GM23338 (cell line): ENCODE data around the gene ALG14.
A peak's percentile ranks its signal among the peaks of the same experiment; 100 is the strongest.

ENCODE experiments used
- CREB1 ChIP-seq: fragments of 250-450 bp; sonication (Bioruptor Pico); IDR thresholded peaks from 2 replicates; pipeline ENCODE4 v1.5.0; 2020; ENCODE audit warnings: low read depth, mild to moderate bottlenecking, moderate library complexity
- CTCF ChIP-seq, 2 experiments: fragments of 200-600 bp in 1 of 2; sonication (generic) in 1 of 2; conservative IDR thresholded peaks; 2 replicates each; pipeline versions ENCODE4 v1.5.1 to v1.6.1; 2016 to 2017; ENCODE audit warnings: antibody characterized with exemption in 2 of 2, low read depth in 2 of 2, mild to moderate bottlenecking in 2 of 2, moderate library complexity in 1 of 2
- EZH2 ChIP-seq: fragments of 200-600 bp; sonication (generic); IDR thresholded peaks from one replicate; pipeline ENCODE4 v1.8.0; 2017; ENCODE audit warnings: antibody characterized with exemption, mild to moderate bottlenecking, low read depth; ENCODE audit not compliant: unreplicated experiment
- NANOG ChIP-seq: IDR thresholded peaks from 2 replicates; pipeline ENCODE4 v1.6.1; 2016; ENCODE audit warnings: antibody characterized with exemption, borderline replicate concordance
- POLR2AphosphoS5 ChIP-seq: IDR thresholded peaks from 2 replicates; pipeline ENCODE4 v1.6.1; 2016; ENCODE audit warnings: antibody characterized with exemption, low read depth
- ZNF331 ChIP-seq: fragments of 250-450 bp; sonication (Bioruptor Pico); IDR thresholded peaks from 2 replicates; pipeline ENCODE4 v1.5.0; 2020; ENCODE audit warnings: low read depth, mild to moderate bottlenecking, moderate library complexity
- TF ChIP-seq, protein P1 (sequence below): IDR thresholded peaks from one replicate; pipeline ENCODE4 v1.6.1; 2018; ENCODE audit warnings: antibody characterized with exemption; ENCODE audit not compliant: unreplicated experiment

DNA sequence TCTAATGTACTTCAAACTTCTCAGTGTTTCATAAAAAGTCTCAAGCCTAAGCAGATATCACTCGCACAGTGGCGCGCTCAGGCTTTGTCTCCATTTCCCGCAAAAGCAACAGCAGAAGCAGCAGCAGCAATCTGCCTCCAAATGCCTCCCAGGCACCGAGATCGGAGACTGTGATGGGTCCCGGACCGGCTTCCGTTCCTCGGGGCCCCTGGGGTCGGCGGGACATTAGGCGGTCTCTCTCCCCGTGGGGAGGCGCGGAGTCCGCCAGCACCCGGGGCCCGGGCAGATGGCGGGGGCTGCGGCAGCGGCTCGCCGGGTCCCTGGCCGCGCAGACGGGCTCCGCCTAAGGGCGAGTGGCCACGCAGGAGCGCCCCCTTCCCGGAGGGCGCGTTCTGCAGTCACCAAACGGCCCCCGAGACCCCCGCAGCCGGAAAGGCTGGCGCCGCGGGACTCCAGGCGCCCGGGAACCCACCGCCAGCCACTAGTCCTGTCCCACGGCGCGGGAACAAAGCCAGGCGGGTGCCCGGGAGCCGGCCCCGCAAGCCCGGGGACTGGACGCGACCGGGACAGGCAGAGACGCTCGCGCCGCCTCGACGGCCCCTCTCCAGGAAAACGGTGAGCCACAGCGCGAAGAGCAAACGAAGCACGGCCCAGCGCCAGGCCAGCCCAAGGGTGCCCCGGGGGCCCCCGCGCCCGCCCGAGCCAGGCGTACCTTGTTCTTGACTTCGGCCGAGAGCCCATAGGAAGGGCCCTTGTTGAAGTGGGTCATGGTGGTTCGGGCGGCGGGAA lies 146.4 kb downstream of the ALG14 start:
- TF ChIP-seq CTCF (conservative IDR thresholded peaks at IDR 0.05; ENCODE audit: low read depth in 2 of 2) (peak; percentile 36 to 56; a peak in 2 of 4 replicates), POLR2AphosphoS5 (no peak), EZH2 (no peak), NANOG (no peak), ZNF331 (CRISPR knock-in tag) (no peak), CREB1 (CRISPR knock-in tag) (no peak)
- TF ChIP-seq, protein P1, sequence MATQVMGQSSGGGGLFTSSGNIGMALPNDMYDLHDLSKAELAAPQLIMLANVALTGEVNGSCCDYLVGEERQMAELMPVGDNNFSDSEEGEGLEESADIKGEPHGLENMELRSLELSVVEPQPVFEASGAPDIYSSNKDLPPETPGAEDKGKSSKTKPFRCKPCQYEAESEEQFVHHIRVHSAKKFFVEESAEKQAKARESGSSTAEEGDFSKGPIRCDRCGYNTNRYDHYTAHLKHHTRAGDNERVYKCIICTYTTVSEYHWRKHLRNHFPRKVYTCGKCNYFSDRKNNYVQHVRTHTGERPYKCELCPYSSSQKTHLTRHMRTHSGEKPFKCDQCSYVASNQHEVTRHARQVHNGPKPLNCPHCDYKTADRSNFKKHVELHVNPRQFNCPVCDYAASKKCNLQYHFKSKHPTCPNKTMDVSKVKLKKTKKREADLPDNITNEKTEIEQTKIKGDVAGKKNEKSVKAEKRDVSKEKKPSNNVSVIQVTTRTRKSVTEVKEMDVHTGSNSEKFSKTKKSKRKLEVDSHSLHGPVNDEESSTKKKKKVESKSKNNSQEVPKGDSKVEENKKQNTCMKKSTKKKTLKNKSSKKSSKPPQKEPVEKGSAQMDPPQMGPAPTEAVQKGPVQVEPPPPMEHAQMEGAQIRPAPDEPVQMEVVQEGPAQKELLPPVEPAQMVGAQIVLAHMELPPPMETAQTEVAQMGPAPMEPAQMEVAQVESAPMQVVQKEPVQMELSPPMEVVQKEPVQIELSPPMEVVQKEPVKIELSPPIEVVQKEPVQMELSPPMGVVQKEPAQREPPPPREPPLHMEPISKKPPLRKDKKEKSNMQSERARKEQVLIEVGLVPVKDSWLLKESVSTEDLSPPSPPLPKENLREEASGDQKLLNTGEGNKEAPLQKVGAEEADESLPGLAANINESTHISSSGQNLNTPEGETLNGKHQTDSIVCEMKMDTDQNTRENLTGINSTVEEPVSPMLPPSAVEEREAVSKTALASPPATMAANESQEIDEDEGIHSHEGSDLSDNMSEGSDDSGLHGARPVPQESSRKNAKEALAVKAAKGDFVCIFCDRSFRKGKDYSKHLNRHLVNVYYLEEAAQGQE: no peak
